Peyer's patch (tissue), 4 donors: ENCODE data around the gene KLHL30.

ENCODE experiments used
- POLR2A ChIP-seq, 2 donors: fragments of 450-650 bp; IDR thresholded peaks; one replicate each; pipeline ENCODE4 v1.5.1; 2017; ENCODE audit warnings: antibody characterized with exemption in 2 of 2, mild to moderate bottlenecking in 2 of 2, moderate library complexity in 2 of 2
- TF ChIP-seq, protein P1 (sequence below), 6 experiments: fragments of 450-650 bp in 4 of 6; fragments of 200-600 bp in 2 of 6; sonication (generic) in 1 of 6; IDR thresholded peaks; one replicate each; pipeline ENCODE4 v1.5.1; 2017 to 2019; ENCODE audit warnings: antibody characterized with exemption in 6 of 6, mild to moderate bottlenecking in 3 of 6, moderate library complexity in 1 of 6

GRCh38 chr2:238123991-238124470, 14.4 kb upstream of the KLHL30 start:
- TF ChIP-seq, protein P1, sequence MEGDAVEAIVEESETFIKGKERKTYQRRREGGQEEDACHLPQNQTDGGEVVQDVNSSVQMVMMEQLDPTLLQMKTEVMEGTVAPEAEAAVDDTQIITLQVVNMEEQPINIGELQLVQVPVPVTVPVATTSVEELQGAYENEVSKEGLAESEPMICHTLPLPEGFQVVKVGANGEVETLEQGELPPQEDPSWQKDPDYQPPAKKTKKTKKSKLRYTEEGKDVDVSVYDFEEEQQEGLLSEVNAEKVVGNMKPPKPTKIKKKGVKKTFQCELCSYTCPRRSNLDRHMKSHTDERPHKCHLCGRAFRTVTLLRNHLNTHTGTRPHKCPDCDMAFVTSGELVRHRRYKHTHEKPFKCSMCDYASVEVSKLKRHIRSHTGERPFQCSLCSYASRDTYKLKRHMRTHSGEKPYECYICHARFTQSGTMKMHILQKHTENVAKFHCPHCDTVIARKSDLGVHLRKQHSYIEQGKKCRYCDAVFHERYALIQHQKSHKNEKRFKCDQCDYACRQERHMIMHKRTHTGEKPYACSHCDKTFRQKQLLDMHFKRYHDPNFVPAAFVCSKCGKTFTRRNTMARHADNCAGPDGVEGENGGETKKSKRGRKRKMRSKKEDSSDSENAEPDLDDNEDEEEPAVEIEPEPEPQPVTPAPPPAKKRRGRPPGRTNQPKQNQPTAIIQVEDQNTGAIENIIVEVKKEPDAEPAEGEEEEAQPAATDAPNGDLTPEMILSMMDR (IDR thresholded peaks at IDR 0.05), result no peak
- TF ChIP-seq POLR2A (IDR thresholded peaks at IDR 0.05), result no peak
